Rectal smooth muscle tissue (tissue), 1 donor: Measurements from ENCODE around the gene NFE2.
A peak's percentile ranks its signal among the peaks of the same experiment; 100 is the strongest.
"Not testable (repeated sequence)": the region's sequence is repeated elsewhere in the genome, so short reads cannot be mapped to it uniquely, and the experiment has no call there.

Experiments
- H3K27ac ChIP-seq: one replicate; pipeline ENCODE4 v1.7.0; 2013; ENCODE audit warnings: low read depth, low read length, inconsistent platforms
- H3K27me3 ChIP-seq: one replicate; pipeline ENCODE4 v1.7.0; 2013; ENCODE audit warnings: low read length; ENCODE audit not compliant: control insufficient read depth, insufficient read depth
- H3K36me3 ChIP-seq: one replicate; pipeline ENCODE4 v1.7.0; 2013; ENCODE audit warnings: low read length; ENCODE audit not compliant: control insufficient read depth, insufficient read depth
- H3K4me1 ChIP-seq: one replicate; pipeline ENCODE4 v1.7.0; 2013; ENCODE audit warnings: low read length; ENCODE audit not compliant: control insufficient read depth, insufficient read depth
- H3K4me3 ChIP-seq: one replicate; pipeline ENCODE4 v1.7.0; 2013; ENCODE audit warnings: low read length
- H3K9ac ChIP-seq: one replicate; pipeline ENCODE4 v1.7.0; 2013; ENCODE audit warnings: low read length

NFE2 gene

DNA sequence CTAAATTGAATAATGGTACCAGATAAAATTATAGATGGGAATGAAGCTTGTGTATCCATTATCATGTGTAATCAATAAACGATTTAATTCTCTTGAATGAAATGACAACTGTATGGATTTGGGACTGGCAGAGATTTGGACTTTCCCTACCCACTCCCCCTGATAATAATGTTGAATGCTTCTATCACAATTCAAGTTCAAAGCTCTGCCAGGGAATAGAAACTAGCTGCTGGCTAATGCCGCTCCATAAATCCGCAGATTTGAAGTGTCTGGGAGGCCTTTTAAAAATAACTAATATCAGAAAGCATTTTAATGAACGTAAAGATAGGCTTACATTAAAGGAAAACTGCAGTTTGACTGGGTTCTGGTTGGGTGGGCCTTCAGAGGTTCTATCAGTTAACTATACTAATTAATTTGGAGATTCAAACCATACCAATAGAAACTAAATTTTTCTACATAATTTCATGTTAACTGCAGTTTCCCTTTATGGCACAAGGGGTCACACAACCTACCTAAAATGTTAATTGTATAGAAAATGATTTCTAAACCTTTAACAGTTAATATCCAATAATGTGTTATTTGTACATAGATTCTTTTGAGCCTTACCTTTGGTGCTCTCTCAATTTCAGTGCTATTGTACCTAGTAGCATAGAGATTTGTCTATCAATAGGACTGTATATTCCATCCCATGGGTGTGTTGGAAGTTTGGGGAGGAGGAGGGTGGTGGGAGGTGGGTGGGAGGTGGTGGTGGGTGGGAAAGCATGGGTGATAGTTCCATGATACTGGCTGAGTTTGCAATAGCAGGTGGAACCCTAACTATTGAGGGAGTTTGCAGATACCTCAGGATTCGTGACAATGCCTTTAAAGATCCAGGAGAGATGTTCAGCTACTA is 15.4 kb downstream of the NFE2 start:
- Histone ChIP-seq H3K36me3 (peaks cover 32% of the 10 kb centered on the region), H3K4me3 (no peak overlapping the region), H3K27ac (no peak overlapping the region), H3K27me3 (no peaks in the 10 kb centered on the region), H3K4me1 (peaks cover 33% of the 10 kb centered on the region), H3K9ac (no peak overlapping the region)

GRCh38 chr12:54284070-54284780 is 16.6 kb downstream of the NFE2 start:
- not testable (repeated sequence) for H3K9ac ChIP-seq, H3K27me3 ChIP-seq, H3K27ac ChIP-seq
- H3K4me3 ChIP-seq: peak overlapping the region; percentile 19
- H3K36me3 ChIP-seq: peaks cover 32% of the 10 kb centered on the region
- H3K4me1 ChIP-seq: peaks cover 33% of the 10 kb centered on the region

DNA sequence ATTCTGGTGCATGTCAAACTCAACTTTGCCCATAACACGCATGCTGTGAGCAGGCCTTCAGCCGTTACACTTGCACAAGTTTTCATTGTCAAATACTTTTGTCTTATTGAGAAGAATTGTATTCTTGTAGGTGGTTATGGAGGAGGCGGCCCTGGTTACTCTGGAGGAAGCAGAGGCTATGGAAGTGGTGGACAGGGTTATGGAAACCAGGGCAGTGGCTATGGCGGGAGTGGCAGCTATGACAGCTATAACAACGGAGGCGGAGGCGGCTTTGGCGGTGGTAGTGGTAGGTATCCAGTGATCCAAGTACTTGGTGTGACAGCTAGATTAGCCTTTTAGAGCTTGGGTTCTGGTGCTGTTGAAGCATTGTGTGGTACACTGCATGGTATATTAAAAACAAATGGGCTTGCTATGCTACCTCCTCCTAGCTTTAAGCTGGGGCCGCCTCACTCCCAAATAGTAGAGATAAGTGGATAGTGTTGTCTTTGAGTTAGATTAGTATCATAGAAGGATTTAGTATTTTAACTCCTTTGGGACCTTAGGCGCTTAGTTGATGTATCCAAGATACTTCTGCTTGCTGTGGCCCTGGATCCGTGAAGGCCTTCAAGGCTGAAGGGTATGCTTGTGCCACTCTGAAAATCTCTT is 17.7 kb downstream of the NFE2 start:
- peak overlapping the region; percentile 46 for H3K4me3 ChIP-seq
- H3K27ac ChIP-seq: no peak overlapping the region
- peaks cover 44% of the 10 kb centered on the region for H3K4me1 ChIP-seq
- no peak overlapping the region for H3K9ac ChIP-seq
- no peaks in the 10 kb centered on the region for H3K27me3 ChIP-seq
- H3K36me3 ChIP-seq: peaks cover 32% of the 10 kb centered on the region

DNA sequence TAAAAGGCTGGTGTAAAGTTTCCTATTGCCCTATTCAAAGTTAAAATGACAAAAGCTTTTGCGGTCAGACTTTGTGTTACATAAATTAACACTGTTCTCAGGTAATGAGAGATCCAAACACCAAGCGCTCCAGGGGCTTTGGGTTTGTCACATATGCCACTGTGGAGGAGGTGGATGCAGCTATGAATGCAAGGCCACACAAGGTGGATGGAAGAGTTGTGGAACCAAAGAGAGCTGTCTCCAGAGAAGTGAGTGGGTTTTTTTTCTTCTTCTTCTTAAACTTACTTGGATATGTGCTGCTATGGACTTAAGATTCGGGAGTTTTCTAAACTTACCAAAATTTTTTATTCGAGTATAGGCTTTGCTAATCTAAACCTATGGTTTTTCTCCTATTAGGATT is 19.1 kb downstream of the NFE2 start:
- H3K4me1 ChIP-seq: peaks cover 48% of the 10 kb centered on the region
- peak overlapping the region; percentile 99 for H3K27ac ChIP-seq

DNA sequence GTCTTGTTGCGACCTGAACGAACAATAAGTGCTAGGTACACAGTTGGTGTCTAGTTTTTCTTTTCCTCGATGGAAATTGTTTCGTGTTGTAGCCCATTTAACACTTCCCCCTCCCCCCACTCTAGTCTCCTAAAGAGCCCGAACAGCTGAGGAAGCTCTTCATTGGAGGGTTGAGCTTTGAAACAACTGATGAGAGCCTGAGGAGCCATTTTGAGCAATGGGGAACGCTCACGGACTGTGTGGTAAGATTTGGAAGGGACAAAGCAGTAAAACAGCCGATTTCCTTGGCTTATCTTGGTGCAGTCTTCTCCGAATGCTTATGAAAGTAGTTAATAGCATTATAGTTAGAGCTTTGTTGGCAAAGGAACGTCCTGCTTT is 19.6 kb downstream of the NFE2 start:
- Histone ChIP-seq H3K36me3 (peaks cover 28% of the 10 kb centered on the region), H3K27ac (peak overlapping the region; percentile 99), H3K9ac (peak overlapping the region; percentile 88), H3K4me3 (peak overlapping the region; percentile 96), H3K4me1 (peaks cover 48% of the 10 kb centered on the region)
- not testable (repeated sequence) for H3K27me3 ChIP-seq

More for the DNA sequence above, 19.1 kb downstream of the NFE2 start:
- H3K9ac ChIP-seq, H3K27me3 ChIP-seq: not testable (repeated sequence)
- H3K4me3 ChIP-seq: peak overlapping the region; percentile 96
- H3K36me3 ChIP-seq: peaks cover 30% of the 10 kb centered on the region

- Histone ChIP-seq H3K36me3 (peaks cover 23% of the 10 kb centered on the region), H3K4me3 (peak within 1 kb of the TSS; percentile 96), H3K4me1 (peaks cover 48% of the 10 kb centered on the region), H3K27me3 (no peaks in the 10 kb centered on the region), H3K9ac (peak within 1 kb of the TSS; percentile 88), H3K27ac (peak within 1 kb of the TSS; percentile 99)
Observed at GRCh38 chr12:54280468-54281260, 20.2 kb downstream of the NFE2 start, which contains the start of gene HNRNPA1. Gene HNRNPA1 (plus strand): TSS chr12:54280726. CDS start chr12:54280808, 82 bp downstream.

DNA sequence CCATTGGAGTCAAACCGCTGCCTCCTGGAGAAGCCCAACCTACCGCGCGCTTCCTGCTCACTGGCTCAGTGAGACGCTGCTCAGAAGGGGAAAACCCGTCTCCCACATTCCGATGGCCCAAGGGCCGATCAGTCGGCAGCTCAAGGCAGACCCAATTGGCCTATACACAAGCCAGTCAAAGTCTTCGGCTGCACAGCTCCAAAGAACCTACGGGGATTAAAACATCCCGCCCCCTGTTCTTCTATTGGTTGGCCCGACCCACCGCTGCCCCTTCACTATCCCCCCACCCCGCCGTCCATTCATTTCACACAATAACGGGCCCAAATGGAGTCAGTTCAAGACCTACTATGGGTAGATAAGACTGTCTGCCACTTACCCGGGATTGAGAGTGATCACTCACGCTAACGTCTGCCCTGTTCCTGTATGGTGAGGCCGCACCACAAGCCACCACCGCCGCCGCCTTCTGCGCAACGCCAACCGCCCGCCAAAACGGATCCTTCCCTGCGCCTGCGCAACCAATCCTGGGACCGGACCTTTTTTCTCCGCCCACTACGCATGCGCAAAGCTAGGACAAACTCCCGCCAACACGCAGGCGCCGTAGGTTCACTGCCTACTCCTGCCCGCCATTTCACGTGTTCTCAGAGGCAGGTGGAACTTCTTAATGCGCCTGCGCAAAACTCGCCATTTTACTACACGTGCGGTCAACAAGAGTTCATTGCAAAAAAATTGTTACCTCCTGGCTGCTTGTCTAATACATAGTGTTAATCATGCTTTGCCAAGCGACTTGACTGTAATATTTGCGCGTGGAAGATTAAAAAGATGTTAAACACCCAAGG is 21.0 kb downstream of the NFE2 start, which contains the start of gene CBX5:
Gene CBX5 (minus strand): TSS at position 491 of the 836 bp plus-strand sequence. CDS start 22,472 bp downstream, outside the sequence.
- H3K4me1 ChIP-seq: peaks cover 46% of the 10 kb centered on the region
- peak within 1 kb of the TSS; percentile 88 for H3K9ac ChIP-seq
- H3K4me3 ChIP-seq: peak within 1 kb of the TSS; percentile 96
- H3K36me3 ChIP-seq: peaks cover 23% of the 10 kb centered on the region
- H3K27ac ChIP-seq: peak within 1 kb of the TSS; percentile 99
- H3K27me3 ChIP-seq: no peaks in the 10 kb centered on the region

GRCh38 chr12:54279227-54279631 is 21.6 kb downstream of the NFE2 start:
- Histone ChIP-seq H3K36me3 (peaks cover 22% of the 10 kb centered on the region), H3K9ac (peak overlapping the region; percentile 72), H3K4me3 (peak overlapping the region; percentile 86), H3K27me3 (no peaks in the 10 kb centered on the region), H3K27ac (peak overlapping the region; percentile 99), H3K4me1 (peaks cover 46% of the 10 kb centered on the region)

GRCh38 chr12:54277823-54278276 is 23.0 kb downstream of the NFE2 start:
- H3K4me3 ChIP-seq: peak overlapping the region; percentile 6
- H3K27ac ChIP-seq: peak overlapping the region; percentile 30
- H3K27me3 ChIP-seq: no peaks in the 10 kb centered on the region
- peaks cover 8% of the 10 kb centered on the region for H3K36me3 ChIP-seq
- H3K9ac ChIP-seq: no peak overlapping the region
- peaks cover 32% of the 10 kb centered on the region for H3K4me1 ChIP-seq

DNA sequence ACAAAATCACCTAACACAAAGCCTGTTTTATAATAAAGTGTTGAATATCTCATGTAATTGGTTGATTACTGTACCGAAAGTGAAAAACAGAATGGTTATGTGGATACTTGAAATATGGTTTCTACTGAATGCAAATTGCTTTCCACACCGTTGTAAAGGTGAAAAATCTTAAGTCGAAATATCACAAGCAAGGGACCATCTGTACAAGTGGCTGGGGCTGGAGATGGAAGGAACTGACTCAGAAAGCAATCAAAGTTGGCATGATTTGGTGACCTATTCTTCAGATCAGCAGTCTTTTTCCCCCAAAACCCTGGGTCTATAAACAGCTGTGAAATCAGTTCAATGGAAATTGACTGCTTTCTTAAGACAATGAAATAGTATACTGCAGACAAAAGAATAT is 24.4 kb downstream of the NFE2 start:
- no peak overlapping the region for H3K4me3 ChIP-seq
- no peak overlapping the region for H3K27ac ChIP-seq
- H3K36me3 ChIP-seq: no peaks in the 10 kb centered on the region
- H3K9ac ChIP-seq: no peak overlapping the region
- no peaks in the 10 kb centered on the region for H3K27me3 ChIP-seq
- peaks cover 18% of the 10 kb centered on the region for H3K4me1 ChIP-seq

DNA sequence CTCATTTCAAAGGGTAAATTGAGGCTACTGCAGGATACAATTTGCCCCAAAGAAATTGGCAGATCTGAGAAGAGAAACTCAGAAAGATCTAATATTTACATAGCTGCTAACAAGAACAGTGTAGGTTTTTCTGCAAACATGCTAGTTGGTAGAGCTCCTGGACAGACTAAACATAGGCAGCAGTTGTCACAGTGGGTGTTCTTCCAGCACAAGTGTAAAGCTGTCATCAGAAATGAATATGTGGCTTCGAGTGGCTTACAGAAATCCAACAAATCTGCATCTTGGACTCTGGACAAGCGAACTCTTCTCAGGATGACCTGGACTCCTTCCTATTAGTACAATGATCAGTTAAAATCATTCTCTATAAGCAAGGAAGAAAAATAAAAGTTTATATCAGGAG is 26.8 kb downstream of the NFE2 start:
- Histone ChIP-seq H3K36me3 (no peaks in the 10 kb centered on the region), H3K9ac (no peak overlapping the region), H3K27ac (no peak overlapping the region), H3K4me3 (no peak overlapping the region), H3K4me1 (peaks cover 12% of the 10 kb centered on the region), H3K27me3 (no peaks in the 10 kb centered on the region)
